ENCODE results near the gene CPNE9.
"Not testable (repeated sequence)": the region's sequence is repeated elsewhere in the genome, so short reads cannot be mapped to it uniquely, and the experiment has no call there.

CPNE9 gene

GRCh38 chr3:9749296-9749644 lies 45.6 kb downstream of the CPNE9 start:
- no peak for DNase-seq

DNA sequence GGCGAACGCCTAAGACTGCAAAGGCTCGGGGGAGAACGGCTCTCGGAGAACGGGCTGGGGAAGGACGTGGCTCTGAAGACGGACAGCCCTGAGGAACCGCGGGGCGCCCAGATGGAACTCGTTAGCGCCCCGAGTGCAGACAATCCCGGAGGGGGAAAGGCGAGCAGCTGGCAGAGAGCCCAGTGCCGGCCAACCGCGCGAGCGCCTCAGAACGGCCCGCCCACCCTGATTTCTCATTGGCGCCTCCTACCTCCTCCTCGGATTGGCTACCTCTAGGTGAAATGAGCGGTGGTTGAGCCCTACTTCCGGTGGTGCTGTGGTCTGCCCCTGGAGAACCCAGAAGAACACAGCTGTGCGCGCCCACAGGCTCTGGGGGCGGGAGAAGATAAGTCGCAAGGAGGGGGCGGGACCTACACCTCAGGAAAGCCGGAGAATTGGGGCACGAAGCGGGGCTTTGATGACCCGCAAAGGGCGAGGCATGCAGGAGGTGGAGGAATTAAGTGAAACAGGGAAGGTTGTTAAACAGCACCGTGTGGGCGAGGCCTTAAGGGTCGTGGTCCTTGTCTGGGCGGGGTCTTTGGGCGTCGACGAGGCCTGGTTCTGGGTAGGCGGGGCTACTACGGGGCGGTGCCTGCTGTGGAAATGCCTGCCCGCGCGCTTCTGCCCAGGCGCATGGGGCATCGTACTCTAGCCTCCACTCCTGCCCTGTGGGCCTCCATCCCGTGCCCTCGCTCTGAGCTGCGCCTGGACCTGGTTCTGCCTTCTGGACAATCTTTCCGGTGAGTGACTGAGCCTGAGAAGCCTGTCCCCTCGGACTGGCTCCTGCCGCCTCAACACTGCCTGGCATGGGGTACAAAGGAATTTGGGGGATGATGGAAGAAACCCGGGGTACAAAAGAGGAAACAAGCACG lies 46.3 kb downstream of the CPNE9 start, which contains the start of gene OGG1:
Gene OGG1, plus strand, starts transcription at position 308 of the 911 bp plus-strand sequence. Its CDS starts 335 bp downstream, at position 643.
- DNase-seq = peak; percentile 97

- DNase-seq = no peak
Observed at GRCh38 chr3:9750556-9751411, 47.2 kb downstream of the CPNE9 start.

DNA sequence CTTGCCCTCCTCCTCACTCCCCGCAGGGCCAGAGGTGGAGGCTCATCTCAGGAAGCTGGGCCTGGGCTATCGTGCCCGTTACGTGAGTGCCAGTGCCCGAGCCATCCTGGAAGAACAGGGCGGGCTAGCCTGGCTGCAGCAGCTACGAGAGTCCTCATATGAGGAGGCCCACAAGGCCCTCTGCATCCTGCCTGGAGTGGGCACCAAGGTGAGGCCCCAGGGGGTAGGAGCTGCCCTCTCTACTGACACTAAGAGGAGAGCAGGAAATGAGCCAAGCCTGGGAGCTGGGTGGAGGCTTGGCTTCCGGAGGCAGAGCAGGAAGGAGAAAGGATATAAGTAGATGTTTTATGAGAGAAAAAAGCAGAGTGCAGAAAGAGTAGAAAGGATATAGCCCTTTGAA lies 51.0 kb downstream of the CPNE9 start:
- no peak for DNase-seq

DNA sequence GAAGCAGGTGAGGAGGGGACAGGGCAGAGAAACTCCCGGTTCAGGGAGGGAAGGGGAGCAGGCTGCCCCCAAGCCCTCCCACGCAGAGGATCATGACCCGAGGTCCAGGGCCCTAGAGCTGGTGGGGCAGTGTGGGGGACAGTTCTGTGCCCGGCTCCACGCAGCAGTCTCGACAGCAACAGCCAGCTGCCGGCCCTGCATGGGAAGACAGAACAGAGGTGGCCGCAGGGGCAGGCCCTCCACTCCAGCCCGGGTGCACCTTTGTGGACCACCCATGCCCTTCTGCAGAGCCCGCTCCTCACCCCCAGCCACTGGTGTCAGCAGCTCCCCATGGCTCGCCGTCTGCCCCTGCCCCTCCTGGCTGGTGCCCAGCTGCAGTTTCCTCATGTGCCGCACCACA lies 53.8 kb downstream of the CPNE9 start:
- no peak for DNase-seq

GRCh38 chr3:9760779-9761505 lies 57.3 kb downstream of the CPNE9 start:
- DNase-seq = no peak

DNA sequence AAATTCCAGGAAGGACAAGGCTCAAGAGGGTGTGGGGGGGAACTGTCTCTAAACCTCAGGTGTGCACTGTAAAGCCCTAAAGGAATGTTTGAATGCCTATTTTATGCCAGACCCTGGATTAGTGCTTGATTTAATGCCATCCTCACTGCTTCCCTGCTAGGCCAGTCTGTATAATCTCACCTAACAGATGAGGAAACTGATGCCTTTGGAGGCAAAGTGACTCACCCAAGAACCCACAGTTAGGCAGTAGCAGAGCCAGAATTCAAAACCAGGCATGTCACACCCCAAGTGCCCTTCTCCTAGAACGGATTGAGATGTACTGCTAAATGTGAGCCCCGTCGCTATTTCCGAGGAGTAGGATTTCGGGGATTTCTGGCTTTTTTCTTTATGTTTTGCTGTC lies 58.3 kb downstream of the CPNE9 start:
- no peak for DNase-seq

- no peak for DNase-seq
Observed at GRCh38 chr3:9762871-9763270, 59.2 kb downstream of the CPNE9 start.

GRCh38 chr3:9765865-9766264 lies 62.2 kb downstream of the CPNE9 start:
- no peak for DNase-seq

DNA sequence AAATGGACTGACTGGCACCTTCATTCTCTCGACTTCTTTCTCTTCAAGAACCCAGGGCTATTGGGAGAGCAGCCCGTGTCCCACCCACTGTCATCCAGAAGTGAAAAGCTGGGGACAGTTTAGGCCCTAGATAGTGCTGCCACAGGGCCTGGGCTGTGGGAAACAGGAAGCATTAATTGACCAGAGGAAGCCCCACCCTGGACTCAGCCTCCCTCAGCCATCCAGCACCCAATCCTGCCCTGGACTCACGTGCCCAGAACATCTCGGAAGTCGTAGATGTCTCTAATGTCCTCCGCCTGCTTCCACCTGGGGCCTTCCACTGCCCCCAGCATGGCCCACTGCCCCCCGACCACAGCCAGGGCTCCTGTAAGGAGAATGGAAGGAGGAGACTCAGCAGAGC lies 63.8 kb downstream of the CPNE9 start:
- DNase-seq = no peak

- no peak for DNase-seq
Observed at GRCh38 chr3:9768141-9768775, 64.6 kb downstream of the CPNE9 start.

GRCh38 chr3:9769012-9769411 lies 65.4 kb downstream of the CPNE9 start:
- DNase-seq = no peak

GRCh38 chr3:9769426-9770275 lies 66.0 kb downstream of the CPNE9 start, which contains the start of gene CAMK1:
Gene CAMK1, minus strand, starts transcription at chr3:9769947. Its CDS starts 2,198 bp downstream, at chr3:9767749.
- DNase-seq = peak; percentile 82

- DNase-seq = no peak
Observed at GRCh38 chr3:9770276-9770812, 66.7 kb downstream of the CPNE9 start.

DNA sequence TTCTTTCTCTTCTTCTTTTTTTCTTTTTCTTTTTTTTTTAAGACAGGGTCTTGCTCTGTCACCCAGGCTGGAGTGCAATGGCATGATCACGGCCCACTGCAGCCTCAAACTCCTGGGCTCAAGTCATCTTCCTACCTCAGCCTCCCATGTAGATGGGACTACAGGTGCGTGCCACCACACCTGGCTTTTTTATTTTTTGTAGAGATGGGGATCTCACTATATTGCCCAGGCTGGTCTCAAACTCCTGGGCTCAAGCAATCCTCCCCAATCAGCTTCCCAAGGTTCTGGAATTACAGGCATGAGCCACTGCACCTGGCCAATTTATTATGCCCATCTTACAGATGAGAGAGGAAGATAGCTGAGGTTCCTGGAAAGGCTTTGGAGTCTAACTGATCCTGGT lies 67.4 kb downstream of the CPNE9 start:
- not testable (repeated sequence) for DNase-seq

DNA sequence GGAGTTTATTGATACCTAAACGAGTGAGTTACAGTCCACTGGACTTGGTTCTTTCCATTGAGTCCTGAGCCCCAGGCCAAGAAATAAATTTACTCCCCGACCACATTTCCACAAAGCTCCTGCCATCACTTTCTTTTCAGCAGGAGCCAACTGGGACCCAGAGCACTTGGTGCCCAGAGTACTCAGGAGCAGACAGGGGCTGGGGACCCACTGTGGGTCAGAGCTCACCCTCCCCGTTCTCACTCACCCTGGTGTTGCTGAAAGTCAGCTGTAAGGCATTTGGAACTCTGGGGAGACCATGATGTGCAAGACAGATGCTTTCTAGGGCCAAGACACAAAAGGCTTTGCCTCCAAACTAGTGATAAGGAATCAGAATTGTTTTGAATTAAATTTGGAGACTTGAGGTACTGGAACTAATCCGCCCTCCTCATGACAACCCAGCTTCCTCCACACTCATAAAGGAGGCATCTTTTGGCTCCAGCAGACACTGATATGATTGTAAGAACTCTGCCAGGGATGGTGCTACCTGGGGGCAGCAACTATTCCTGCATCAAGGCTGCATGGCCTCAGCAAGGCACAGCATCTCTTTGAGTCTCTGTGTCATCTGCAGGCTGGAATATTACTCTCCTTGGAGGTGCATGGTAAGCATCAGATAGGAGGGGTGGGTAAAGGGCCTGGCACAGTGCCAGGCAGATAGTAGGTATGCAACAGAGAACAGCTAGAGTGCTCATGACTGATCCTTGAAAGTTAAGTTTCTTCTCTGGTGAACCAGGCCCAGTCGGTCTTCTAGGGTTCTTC lies 73.5 kb downstream of the CPNE9 start:
- no peak for DNase-seq

GRCh38 chr3:9777694-9778021 lies 74.0 kb downstream of the CPNE9 start:
- no peak for DNase-seq

GRCh38 chr3:9778143-9779074 lies 74.8 kb downstream of the CPNE9 start:
- peak; percentile 75 for DNase-seq

- DNase-seq = no peak
Observed at GRCh38 chr3:9779075-9779593, 75.5 kb downstream of the CPNE9 start.
